ENCODE measurements around the gene ANKMY1. TPM values are rescaled to one million over a fixed set of nuclear protein-coding genes. Genes with fewer than 3 reads are reported as not detected.

Gene ANKMY1
- total and polyA plus RNA-seq, 2 of the 13 experiments (the other 11 are each of a cell fraction or from before 2014, with no cell fraction given) = 11.7 to 18.8 TPM

GRCh38 chr2:240513549-240514287 is 44.1 kb downstream of the ANKMY1 start (continued):
- TF ChIP-seq PAF1 (CRISPR knock-in tag; IDR thresholded peaks at IDR 0.05) (no peak), FOXO1 (CRISPR knock-in tag; IDR thresholded peaks at IDR 0.05) (peak; percentile 71), TSC22D2 (CRISPR knock-in tag; IDR thresholded peaks at IDR 0.05; ENCODE audit: borderline replicate concordance) (no peak), ZNF724P (CRISPR knock-in tag; IDR thresholded peaks at IDR 0.05; ENCODE audit: borderline replicate concordance) (no peak), HOMEZ (CRISPR knock-in tag; IDR thresholded peaks at IDR 0.05; ENCODE audit: low read depth) (0 out of 2 replicates have a peak, but pooled peaks have one; percentile 37), ZNF891 (CRISPR knock-in tag; IDR thresholded peaks at IDR 0.05) (peak; percentile 64; the same call in 1 of the 2 replicates), ZNF605 (CRISPR knock-in tag; IDR thresholded peaks at IDR 0.05) (0 out of 2 replicates have a peak, but pooled peaks have one; percentile 56), ZBTB7A (CRISPR knock-in tag; IDR thresholded peaks at IDR 0.05) (no peak), REPIN1 (CRISPR knock-in tag; IDR thresholded peaks at IDR 0.05; ENCODE audit: borderline replicate concordance, low read depth) (no peak), NFE2 (CRISPR knock-in tag; IDR thresholded peaks at IDR 0.05) (no peak), CBX1 (IDR thresholded peaks at IDR 0.05; ENCODE audit: low read depth) (peak; percentile 37), ZNF704 (CRISPR knock-in tag; IDR thresholded peaks at IDR 0.05; ENCODE audit: borderline replicate concordance) (no peak), SMC3 (IDR thresholded peaks at IDR 0.05; ENCODE audit: low read length) (peak; percentile 78), JUND (CRISPR knock-in tag; IDR thresholded peaks at IDR 0.05) (no peak), ZBTB38 (CRISPR knock-in tag; IDR thresholded peaks at IDR 0.05) (0 out of 2 replicates have a peak, but pooled peaks have one; percentile 32), DRAP1 (CRISPR knock-in tag; IDR thresholded peaks at IDR 0.05) (no peak), ZNF383 (CRISPR knock-in tag; IDR thresholded peaks at IDR 0.05; ENCODE audit: borderline replicate concordance) (no peak), ELF1 (CRISPR knock-in tag; IDR thresholded peaks at IDR 0.05) (0 out of 2 replicates have a peak, but pooled peaks have one; percentile 35), AGO1 (IDR thresholded peaks at IDR 0.05; ENCODE audit: low read depth, low read length, poor library complexity, severe bottlenecking) (no peak), RARG (CRISPR knock-in tag; IDR thresholded peaks at IDR 0.05; ENCODE audit: low read depth) (no peak), ZNF800 (CRISPR knock-in tag; IDR thresholded peaks at IDR 0.05) (no peak), UBTF (CRISPR knock-in tag; IDR thresholded peaks at IDR 0.05) (0 out of 2 replicates have a peak, but pooled peaks have one; percentile 40)

All from HepG2 (cell line).